HL-60 (cell line): ENCODE data around the gene SKI.

Source experiments
- DNase-seq, 2 experiments: peaks; one replicate each; pipeline ENCODE4 v3.0.0-alpha.2; 2010 to 2020; ENCODE audit warnings: low read depth in 1 of 2, low spot score in 1 of 2
- H3K27ac ChIP-seq: fragments of 250-450 bp; sonication (Bioruptor Pico); replicated peaks from 2 replicates; pipeline ENCODE4 v1.5.1; 2020; ENCODE audit warnings: mild to moderate bottlenecking, moderate library complexity
- H3K27me3 ChIP-seq: fragments of 250-450 bp; sonication (Bioruptor Pico); 2 replicates; pipeline ENCODE4 v1.5.1; 2021; ENCODE audit warnings: mild to moderate bottlenecking, moderate library complexity; ENCODE audit not compliant: insufficient read depth, poor library complexity, severe bottlenecking
- H3K4me3 ChIP-seq: replicated peaks from 2 replicates; pipeline ENCODE4 v1.5.1; 2011; ENCODE audit warnings: mild to moderate bottlenecking, control low read depth, low read length; ENCODE audit not compliant: insufficient read depth
- CTCF ChIP-seq: IDR thresholded peaks from one replicate; pipeline ENCODE4 v1.5.1; 2011; ENCODE audit warnings: low read length, control low read depth, inconsistent platforms; ENCODE audit not compliant: insufficient read depth
- GABPA ChIP-seq: IDR thresholded peaks from 2 replicates; pipeline ENCODE4 v1.6.1; 2012; ENCODE audit warnings: low read depth
- POLR2AphosphoS5 ChIP-seq: IDR thresholded peaks from 2 replicates; pipeline ENCODE4 v1.6.1; 2012; ENCODE audit warnings: low read depth
- REST ChIP-seq: IDR thresholded peaks from 2 replicates; pipeline ENCODE4 v1.6.1; 2012; ENCODE audit warnings: low read depth; ENCODE audit not compliant: insufficient replicate concordance
- SPI1 ChIP-seq: IDR thresholded peaks from 2 replicates; pipeline ENCODE4 v1.6.1; 2012; ENCODE audit warnings: low read depth, mild to moderate bottlenecking, borderline replicate concordance

Gene SKI

GRCh38 chr1:2216767-2217058, 11.4 kb upstream of the SKI start:
- no peak for DNase-seq
- H3K27ac ChIP-seq: no peak overlapping the region
- no peaks in the 10 kb centered on the region for H3K27me3 ChIP-seq
- TF ChIP-seq CTCF: no peak
- TF ChIP-seq REST: no peak
- TF ChIP-seq SPI1: no peak
- no peak for TF ChIP-seq GABPA
- no peak for TF ChIP-seq POLR2AphosphoS5
- H3K4me3 ChIP-seq: no peak overlapping the region

GRCh38 chr1:2221271-2221670, 6.8 kb upstream of the SKI start:
- H3K4me3 ChIP-seq: no peak overlapping the region
- no peak overlapping the region for H3K27ac ChIP-seq
- DNase-seq: no peak
- H3K27me3 ChIP-seq: no peaks in the 10 kb centered on the region
- no peak for TF ChIP-seq POLR2AphosphoS5
- TF ChIP-seq GABPA: no peak
- no peak for TF ChIP-seq REST
- no peak for TF ChIP-seq CTCF
- TF ChIP-seq SPI1: no peak

GRCh38 chr1:2224170-2224584, 3.9 kb upstream of the SKI start:
- no peak for DNase-seq
- no peak overlapping the region for H3K27ac ChIP-seq
- H3K27me3 ChIP-seq: peaks cover 5% of the 10 kb centered on the region
- TF ChIP-seq REST (no peak), POLR2AphosphoS5 (no peak), CTCF (no peak), GABPA (no peak), SPI1 (no peak)
- H3K4me3 ChIP-seq: no peak overlapping the region
